Measurements from ENCODE around the gene SLC46A3.

SLC46A3 gene

GRCh38 chr13:28714651-28715050 lies 4.1 kb downstream of the SLC46A3 start:
- Histone ChIP-seq H3K27me3 (ENCODE audit: control insufficient read depth, low read length) (no peaks in the 10 kb centered on the region), H3K9me3 (ENCODE audit: control insufficient read depth, insufficient read depth, low read length) (no peaks in the 10 kb centered on the region), H3K79me2 (ENCODE audit: control insufficient read depth, low read length) (no peaks in the 10 kb centered on the region), H4K20me1 (ENCODE audit: control insufficient read depth, insufficient read depth, low read depth, low read length) (no peaks in the 10 kb centered on the region), H3K36me3 (ENCODE audit: control insufficient read depth, low read length) (no peaks in the 10 kb centered on the region), H3K27ac (ENCODE audit: low read depth, low read length) (no peak overlapping the region), H3K4me3 (ENCODE audit: low read length) (no peak overlapping the region), H3K4me2 (ENCODE audit: low read length) (no peak overlapping the region), H3K9me2 (replicated peaks; ENCODE audit: control insufficient read depth, low read length) (no peaks in the 10 kb centered on the region), H3K4me1 (ENCODE audit: control insufficient read depth, low read length) (peaks cover 15% of the 10 kb centered on the region), H3F3A (ENCODE audit: control insufficient read depth, insufficient read depth) (no peaks in the 10 kb centered on the region)
- no peak for TF ChIP-seq EZH2phosphoT487 (IDR thresholded peaks at IDR 0.05; ENCODE audit: borderline replicate concordance, low read length)

GRCh38 chr13:28710161-28710560 lies 8.6 kb downstream of the SLC46A3 start:
- Histone ChIP-seq H3K27ac (ENCODE audit: low read depth, low read length) (no peak overlapping the region), H3K79me2 (ENCODE audit: control insufficient read depth, low read length) (no peaks in the 10 kb centered on the region), H3K9me3 (ENCODE audit: control insufficient read depth, insufficient read depth, low read length) (no peaks in the 10 kb centered on the region), H3K27me3 (ENCODE audit: control insufficient read depth, low read length) (no peaks in the 10 kb centered on the region), H3K4me3 (ENCODE audit: low read length) (no peak overlapping the region), H3K9me2 (replicated peaks; ENCODE audit: control insufficient read depth, low read length) (no peaks in the 10 kb centered on the region), H3K4me2 (ENCODE audit: low read length) (no peak overlapping the region), H4K20me1 (ENCODE audit: control insufficient read depth, insufficient read depth, low read depth, low read length) (no peaks in the 10 kb centered on the region), H3K36me3 (ENCODE audit: control insufficient read depth, low read length) (no peaks in the 10 kb centered on the region), H3K4me1 (ENCODE audit: control insufficient read depth, low read length) (peaks cover 6% of the 10 kb centered on the region), H3F3A (ENCODE audit: control insufficient read depth, insufficient read depth) (no peaks in the 10 kb centered on the region)
- no peak for TF ChIP-seq CTCF (IDR thresholded peaks at IDR 0.05; ENCODE audit: low read depth, low read length, poor library complexity, severe bottlenecking)
- TF ChIP-seq EZH2phosphoT487 (IDR thresholded peaks at IDR 0.05; ENCODE audit: borderline replicate concordance, low read length), result no peak

- Histone ChIP-seq H3K4me3 (ENCODE audit: low read length) (no peak overlapping the region), H3K4me1 (ENCODE audit: control insufficient read depth, low read length) (peaks cover 6% of the 10 kb centered on the region), H3K36me3 (ENCODE audit: control insufficient read depth, low read length) (no peaks in the 10 kb centered on the region), H3K27ac (ENCODE audit: low read depth, low read length) (no peak overlapping the region), H3K27me3 (ENCODE audit: control insufficient read depth, low read length) (no peaks in the 10 kb centered on the region), H4K20me1 (ENCODE audit: control insufficient read depth, insufficient read depth, low read depth, low read length) (no peaks in the 10 kb centered on the region), H3F3A (ENCODE audit: control insufficient read depth, insufficient read depth) (no peaks in the 10 kb centered on the region), H3K9me3 (ENCODE audit: control insufficient read depth, insufficient read depth, low read length) (no peaks in the 10 kb centered on the region), H3K4me2 (ENCODE audit: low read length) (no peak overlapping the region), H3K9me2 (replicated peaks; ENCODE audit: control insufficient read depth, low read length) (no peaks in the 10 kb centered on the region), H3K79me2 (ENCODE audit: control insufficient read depth, low read length) (no peaks in the 10 kb centered on the region)
- TF ChIP-seq EZH2phosphoT487 (IDR thresholded peaks at IDR 0.05; ENCODE audit: borderline replicate concordance, low read length) (no peak), CTCF (IDR thresholded peaks at IDR 0.05; ENCODE audit: low read depth, low read length, poor library complexity, severe bottlenecking) (no peak)
Measured at GRCh38 chr13:28707629-28708427, 10.9 kb downstream of the SLC46A3 start.

GRCh38 chr13:28705461-28706083 lies 13.2 kb downstream of the SLC46A3 start:
- no peak overlapping the region for H3K4me3 ChIP-seq (ENCODE audit: low read length)
- TF ChIP-seq CTCF (IDR thresholded peaks at IDR 0.05; ENCODE audit: low read depth, low read length, poor library complexity, severe bottlenecking) (no peak), EZH2phosphoT487 (IDR thresholded peaks at IDR 0.05; ENCODE audit: borderline replicate concordance, low read length) (no peak)

More at GRCh38 chr13:28705461-28706083, 13.2 kb downstream of the SLC46A3 start:
- peaks cover 3% of the 10 kb centered on the region; the same call in 1 of the 2 replicates for H3K36me3 ChIP-seq (ENCODE audit: control insufficient read depth, low read length)
- H4K20me1 ChIP-seq (ENCODE audit: control insufficient read depth, insufficient read depth, low read depth, low read length), result no peaks in the 10 kb centered on the region
- peaks cover 6% of the 10 kb centered on the region for H3K4me1 ChIP-seq (ENCODE audit: control insufficient read depth, low read length)
- H3F3A ChIP-seq (ENCODE audit: control insufficient read depth, insufficient read depth), result no peaks in the 10 kb centered on the region
- H3K4me2 ChIP-seq (ENCODE audit: low read length), result no peak overlapping the region
- H3K9me3 ChIP-seq (ENCODE audit: control insufficient read depth, insufficient read depth, low read length), result no peaks in the 10 kb centered on the region
- no peaks in the 10 kb centered on the region for H3K9me2 ChIP-seq (replicated peaks; ENCODE audit: control insufficient read depth, low read length)
- no peak overlapping the region for H3K27ac ChIP-seq (ENCODE audit: low read depth, low read length)
- no peaks in the 10 kb centered on the region for H3K79me2 ChIP-seq (ENCODE audit: control insufficient read depth, low read length)
- H3K27me3 ChIP-seq (ENCODE audit: control insufficient read depth, low read length), result no peaks in the 10 kb centered on the region

All from DOHH2 (cell line).